COR-L47 (cell line): ENCODE measurements around the gene DNAJC7.

Experiments used
- DNase-seq: peaks from one replicate; lab custom pipeline; 2025; lab: John Stamatoyannopoulos, UW

Gene DNAJC7

GRCh38 chr17:42016941-42017865, at the start of gene DNAJC7:
DNAJC7 (minus strand) TSS chr17:42017439; CDS start chr17:42017416, 23 bp downstream.
- peak; percentile 96 for DNase-seq

GRCh38 chr17:42065201-42065600, 48.0 kb upstream of the DNAJC7 start:
- no peak for DNase-seq

- DNase-seq = no peak
Measured at GRCh38 chr17:42062681-42063080, 45.4 kb upstream of the DNAJC7 start.

GRCh38 chr17:42061646-42062487, 44.6 kb upstream of the DNAJC7 start:
- no peak for DNase-seq

- no peak for DNase-seq
Measured at GRCh38 chr17:42060231-42060630, 43.0 kb upstream of the DNAJC7 start.

- no peak for DNase-seq
Measured at GRCh38 chr17:42059815-42060214, 42.6 kb upstream of the DNAJC7 start.

DNA sequence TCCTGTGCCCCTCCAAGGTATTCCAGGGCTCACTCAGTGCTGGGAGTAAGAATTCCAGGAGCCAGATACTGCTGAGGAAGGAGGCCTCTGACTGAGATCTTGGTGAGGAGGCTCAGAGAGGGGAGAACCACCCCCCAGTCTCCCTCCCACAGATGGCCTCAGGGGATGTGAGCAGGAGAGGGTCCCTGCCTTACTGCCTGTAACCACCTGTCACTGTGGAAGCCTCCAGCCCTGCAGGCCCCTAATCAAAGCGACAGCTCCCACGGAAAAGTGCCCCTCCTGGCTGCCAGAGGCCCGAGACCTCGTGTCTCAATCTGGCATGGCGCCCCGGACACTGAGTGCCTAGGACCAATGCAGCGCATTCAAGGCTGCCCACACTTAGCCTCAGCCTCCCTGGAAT, 40.8 kb upstream of the DNAJC7 start:
- DNase-seq = no peak

DNA sequence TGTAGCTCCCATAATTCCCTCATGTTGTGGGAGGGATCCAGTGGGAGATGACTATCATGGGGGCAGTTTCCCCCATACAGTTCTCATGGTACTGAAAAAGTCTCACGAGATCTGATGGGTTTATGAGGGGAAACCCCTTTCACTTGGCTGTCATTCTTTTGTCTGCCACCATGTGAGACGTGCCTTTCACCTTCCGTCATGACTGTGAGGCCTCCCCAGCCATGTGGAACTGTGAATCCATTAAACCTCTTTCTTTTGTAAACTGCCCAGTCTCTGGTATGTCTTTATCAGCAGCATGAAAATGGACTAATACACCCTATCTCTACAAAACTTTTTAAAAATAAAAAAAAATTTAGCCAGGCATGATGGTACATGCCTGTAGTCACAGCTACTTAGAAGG, 39.4 kb upstream of the DNAJC7 start:
- no peak for DNase-seq

DNA sequence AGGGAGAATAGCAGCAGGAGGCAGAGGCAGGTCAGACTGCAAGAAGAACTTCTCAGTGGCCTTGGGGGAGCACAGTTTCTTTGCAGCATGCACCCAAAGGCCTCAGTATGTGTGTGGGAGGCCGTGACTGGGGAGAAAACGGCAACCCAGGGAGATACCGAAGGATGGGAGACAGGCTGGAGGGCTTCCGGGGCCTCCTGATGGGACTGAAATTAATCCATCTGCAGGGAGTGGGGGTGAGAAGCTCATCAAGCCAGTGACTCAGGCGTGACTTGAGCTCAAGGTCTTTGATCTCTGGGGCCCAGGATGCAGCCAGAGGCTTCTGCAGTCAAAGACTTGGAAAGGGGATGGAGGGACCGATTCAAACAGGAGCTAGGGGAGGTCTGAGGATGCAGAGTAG, 38.3 kb upstream of the DNAJC7 start:
- no peak for DNase-seq

DNA sequence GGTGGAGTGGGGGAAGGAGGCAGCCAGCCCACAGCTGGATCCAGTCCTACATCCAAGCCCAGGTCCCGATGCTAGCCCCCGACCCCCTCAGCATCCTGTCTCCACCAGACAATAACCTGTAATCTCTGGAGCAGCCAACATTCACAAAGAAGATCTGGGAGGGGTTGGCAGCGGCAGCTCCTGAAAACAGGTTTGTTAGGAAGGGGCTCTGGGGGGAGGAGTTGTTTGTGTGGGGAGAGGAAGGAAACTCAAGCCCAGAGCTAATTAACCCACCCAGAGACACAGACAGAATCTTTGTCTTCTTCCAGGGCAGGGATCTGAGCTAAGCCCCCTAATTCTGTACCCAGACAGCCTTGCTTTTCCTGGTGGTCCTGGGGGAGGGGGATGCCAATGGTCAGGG, 37.8 kb upstream of the DNAJC7 start:
- DNase-seq = peak; percentile 46

DNA sequence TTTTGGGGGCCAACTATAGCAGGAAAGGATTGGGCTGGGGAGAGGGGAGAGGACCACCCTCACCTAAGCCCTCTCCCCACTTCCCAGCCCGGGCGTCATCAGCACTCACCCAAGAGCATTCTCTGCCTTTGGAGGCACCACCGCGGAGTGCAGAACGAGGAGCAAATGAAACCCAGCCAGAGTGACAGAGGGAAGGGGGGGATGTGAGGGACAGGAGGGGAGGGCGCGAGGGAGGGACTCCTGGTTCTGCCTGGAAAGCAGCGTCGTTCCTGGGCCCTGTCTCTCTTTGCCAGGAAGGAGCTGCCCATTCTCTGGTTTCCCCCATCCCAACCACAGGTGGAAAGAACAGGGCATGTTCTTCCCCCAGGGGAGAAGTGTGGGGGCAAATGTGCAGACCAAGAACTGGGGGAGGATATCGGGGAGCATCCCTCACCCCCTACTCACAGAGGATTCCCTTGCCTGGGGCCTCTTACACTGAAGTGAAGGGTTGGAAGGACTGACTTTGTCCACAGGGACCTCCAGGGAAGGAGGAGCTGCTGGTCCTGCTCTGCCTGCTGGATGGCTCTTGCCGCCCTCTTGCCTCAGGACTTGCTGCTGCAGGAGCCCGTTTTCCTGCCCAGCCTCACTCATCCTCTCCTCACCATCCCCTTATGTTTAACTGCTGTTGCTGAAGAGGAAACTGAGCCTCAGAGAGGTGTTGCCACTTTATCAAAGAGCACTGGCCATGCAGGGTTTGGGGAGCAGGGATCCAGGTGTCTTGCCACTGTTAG, 36.7 kb upstream of the DNAJC7 start:
- DNase-seq = no peak

DNA sequence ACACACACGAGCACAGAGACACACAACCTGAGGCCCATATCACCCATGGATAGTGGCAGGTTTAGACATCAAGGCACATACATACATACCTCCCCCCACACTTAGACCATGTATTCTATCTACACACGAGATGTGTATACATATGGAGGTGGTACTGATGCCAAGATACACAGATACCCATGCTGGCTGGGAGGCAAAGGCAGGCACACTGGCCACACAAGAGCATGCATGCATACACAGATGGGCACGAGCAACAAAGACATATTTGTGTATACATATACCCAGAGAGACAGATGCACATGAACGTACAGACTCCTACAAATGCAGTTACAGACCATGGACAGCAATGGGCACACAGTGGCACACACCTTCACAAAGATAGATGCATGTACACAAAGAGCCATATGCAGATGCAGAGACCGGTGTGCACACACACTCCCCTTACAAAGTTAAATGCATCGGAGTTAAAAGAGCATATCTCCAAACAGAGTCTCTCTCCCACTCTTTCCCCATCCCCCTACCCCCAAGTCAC, 35.2 kb upstream of the DNAJC7 start:
- no peak for DNase-seq

- DNase-seq = no peak
Measured at GRCh38 chr17:42051645-42052044, 34.4 kb upstream of the DNAJC7 start.

GRCh38 chr17:42051013-42051400, 33.8 kb upstream of the DNAJC7 start:
- no peak for DNase-seq

DNA sequence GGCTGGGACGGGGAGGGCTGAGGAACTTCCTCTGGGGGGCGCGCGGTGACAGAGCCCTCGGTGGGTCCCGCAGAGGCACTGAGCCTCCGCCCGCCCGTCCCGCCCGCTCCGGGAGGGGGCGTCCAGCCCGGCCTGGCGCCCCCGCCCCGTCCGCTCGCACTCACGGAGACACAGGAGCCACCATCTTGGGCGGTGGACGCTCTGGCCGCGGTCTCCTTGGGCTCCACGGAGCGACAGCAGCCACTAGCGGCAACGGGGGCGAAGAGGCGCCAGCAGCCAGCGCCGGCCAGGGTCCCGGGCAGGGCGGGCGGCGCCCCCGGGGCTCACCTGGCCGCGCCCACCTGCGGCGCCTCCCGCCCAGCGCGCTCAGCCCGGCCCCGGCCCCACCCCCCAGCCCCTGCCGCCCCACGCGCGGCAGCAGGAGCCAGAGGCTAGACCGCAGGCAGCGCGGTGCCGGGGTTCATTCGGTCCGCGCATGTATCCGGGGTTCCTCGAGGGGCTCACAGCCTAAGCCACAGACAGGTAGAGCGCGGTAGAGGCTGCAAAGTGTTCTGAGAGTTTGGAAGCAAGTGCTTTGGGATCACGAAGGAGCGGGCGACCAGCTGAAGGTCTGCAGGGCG, 33.3 kb upstream of the DNAJC7 start, which contains the start of gene C17orf113:
TSS of gene C17orf113 (minus strand) at position 209 of the 620 bp plus-strand sequence. CDS start 7,225 bp downstream, outside the sequence.
- peak; percentile 63 for DNase-seq

- DNase-seq = no peak
Measured at GRCh38 chr17:42049834-42050392, 32.7 kb upstream of the DNAJC7 start.

DNA sequence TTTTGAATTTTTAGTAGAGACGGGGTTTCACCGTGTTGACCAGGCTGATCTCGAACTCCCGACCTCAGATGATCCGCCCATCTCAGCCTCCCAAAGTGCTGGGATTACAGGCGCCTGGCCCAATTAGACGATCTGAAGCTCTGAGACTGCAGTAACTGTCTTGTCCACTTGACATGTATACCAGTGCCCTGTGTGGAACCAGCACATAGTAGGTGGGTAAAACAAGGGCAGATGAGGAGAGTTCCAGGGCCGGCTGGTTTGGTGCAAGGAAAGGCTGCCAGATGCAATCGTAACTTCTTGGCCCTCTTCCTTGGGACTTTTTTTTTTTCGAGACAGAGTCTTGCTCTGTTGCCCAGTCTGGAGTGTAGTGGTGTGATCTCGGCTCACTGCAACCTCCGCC, 30.1 kb upstream of the DNAJC7 start:
- DNase-seq = no peak

DNA sequence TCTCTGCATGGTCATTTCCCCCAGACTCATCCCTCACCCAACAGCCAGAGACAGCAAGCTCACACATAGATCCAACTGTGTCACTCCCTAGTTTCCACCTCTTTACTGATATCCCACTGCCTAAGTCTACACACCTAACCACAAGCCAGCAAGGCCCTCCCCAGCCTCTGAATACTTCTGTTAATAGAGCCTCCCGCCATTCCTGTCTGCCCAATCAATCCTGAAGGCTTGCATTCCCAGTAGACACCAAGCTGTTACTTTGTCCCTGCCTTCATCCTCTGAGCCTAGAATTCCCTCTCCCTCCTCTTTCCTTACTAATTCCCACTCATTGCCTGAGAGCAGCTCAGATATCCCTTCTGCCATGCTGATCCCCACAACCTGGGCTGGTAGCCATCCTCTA, 28.5 kb upstream of the DNAJC7 start:
- no peak for DNase-seq

DNA sequence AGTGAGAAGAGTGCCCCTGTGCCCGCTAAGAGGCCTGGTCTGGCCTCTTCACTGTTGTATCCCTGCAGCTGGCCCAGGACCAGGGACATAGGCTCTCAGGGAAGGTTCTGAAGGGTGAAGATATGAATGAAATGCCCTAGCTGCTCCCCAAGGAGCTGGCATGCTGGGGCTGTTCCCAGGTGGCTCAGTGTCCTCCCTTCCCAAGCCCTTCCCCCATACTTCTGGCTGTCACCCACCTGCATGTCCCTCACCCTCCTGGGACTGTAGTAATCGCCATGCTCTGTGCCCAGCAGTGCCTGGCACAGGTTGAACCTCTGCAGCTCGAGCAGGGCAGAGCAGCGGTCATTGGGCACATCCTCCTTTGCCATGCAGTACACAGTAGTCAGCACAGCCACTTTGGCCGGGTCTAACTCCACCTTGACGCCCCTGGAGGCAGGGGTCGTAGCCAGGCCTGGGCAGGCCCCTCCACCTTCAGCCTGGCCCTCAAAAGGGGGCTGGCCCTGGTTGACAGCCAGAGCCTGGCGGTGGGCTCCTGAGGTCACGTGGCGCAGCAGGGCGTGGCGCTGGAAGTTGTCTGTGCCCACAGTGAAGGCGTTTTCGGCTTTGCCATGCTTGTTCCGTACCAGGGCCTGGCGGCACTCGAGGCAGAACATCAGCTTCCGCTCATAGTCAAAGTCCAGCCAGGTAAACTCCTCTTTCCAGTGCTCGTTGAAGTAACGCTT, 25.5 kb upstream of the DNAJC7 start:
- no peak for DNase-seq

- DNase-seq = no peak
Measured at GRCh38 chr17:42041619-42042018, 24.4 kb upstream of the DNAJC7 start.
